Glutamatergic neuron (in vitro differentiated cells): ENCODE data around the gene C1orf185. TPM values are rescaled to one million over a fixed set of nuclear protein-coding genes. Genes with fewer than 3 reads are reported as not detected.

ENCODE experiments used
- DNase-seq: peaks from one replicate; pipeline ENCODE4 v3.0.0; 2022
- H3K27ac Mint-ChIP-seq: one replicate; pipeline ENCODE4 v1.8.0; 2020; ENCODE audit warnings: mild to moderate bottlenecking, mixed read lengths, inconsistent platforms; ENCODE audit not compliant: unreplicated experiment
- H3K27me3 Mint-ChIP-seq: one replicate; pipeline ENCODE4 v1.8.0; 2020; ENCODE audit warnings: mild to moderate bottlenecking, moderate library complexity, mixed read lengths, inconsistent platforms; ENCODE audit not compliant: unreplicated experiment
- H3K36me3 Mint-ChIP-seq: one replicate; pipeline ENCODE4 v1.8.0; 2020; ENCODE audit warnings: mild to moderate bottlenecking, mixed read lengths, inconsistent platforms; ENCODE audit not compliant: unreplicated experiment
- H3K4me1 Mint-ChIP-seq: one replicate; pipeline ENCODE4 v1.8.0; 2020; ENCODE audit warnings: mild to moderate bottlenecking, low read depth, mixed read lengths, inconsistent platforms; ENCODE audit not compliant: unreplicated experiment
- H3K4me3 Mint-ChIP-seq: one replicate; pipeline ENCODE4 v1.8.0; 2020; ENCODE audit warnings: mild to moderate bottlenecking, mixed read lengths, inconsistent platforms; ENCODE audit not compliant: unreplicated experiment
- H3K9me3 Mint-ChIP-seq: one replicate; pipeline ENCODE4 v1.8.0; 2020; ENCODE audit warnings: mild to moderate bottlenecking, moderate library complexity, mixed read lengths, inconsistent platforms; ENCODE audit not compliant: unreplicated experiment
- CTCF ChIP-seq: fragments of 200-600 bp; sonication (generic); IDR thresholded peaks from one replicate; pipeline ENCODE4 v1.5.0; 2021; ENCODE audit not compliant: partially characterized antibody, unreplicated experiment
- microRNA-seq: library from miRNA; unstranded; fragments of <30 nt; microRNA quantifications from one replicate; pipeline ENCODE4, GENCODE V29; 2020; ENCODE audit not compliant: unreplicated experiment
- total RNA-seq: library from RNA; stranded (reverse); fragmentation: NEBNext Ultra II Directional; extraction: Animal tissue kit (Norgen Biotek cat#: 25700); gene quantifications from one replicate; pipeline ENCODE4 v1.2.1, GENCODE V29; 2021; ENCODE audit not compliant: unreplicated experiment

The C1orf185 gene
- total RNA-seq, 1 donor from 2014 or later, result not detected

DNA sequence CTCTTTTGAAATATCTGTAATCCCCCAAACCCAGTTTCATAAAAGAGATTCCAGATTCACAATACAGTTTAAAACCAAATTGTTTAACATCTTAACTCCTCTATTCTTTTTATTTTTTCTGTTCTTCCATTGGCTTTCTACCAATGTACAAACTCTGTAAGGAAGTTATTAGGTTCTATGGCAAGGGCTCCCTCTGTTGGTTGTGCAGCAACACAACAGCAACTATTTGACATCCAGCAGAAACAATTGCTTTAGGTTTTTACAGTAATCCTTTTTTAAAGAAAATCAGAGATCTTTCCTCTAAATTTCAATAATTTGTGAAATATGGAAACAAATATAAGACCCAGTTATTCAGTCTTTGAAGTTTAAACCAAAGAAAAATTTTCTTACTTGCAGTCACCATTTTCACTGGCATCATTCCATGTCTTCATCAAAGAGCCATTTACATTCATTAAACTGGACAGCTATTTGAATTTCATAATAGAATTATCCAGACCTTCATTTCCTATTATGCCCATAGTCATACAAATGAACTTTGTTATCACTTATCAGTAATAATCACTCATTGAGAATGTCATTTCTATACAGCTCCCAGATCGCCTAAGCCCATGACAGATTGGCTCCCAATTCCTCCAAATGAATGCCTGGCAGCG, 87.5 kb downstream of the C1orf185 start:
- no peaks in the 10 kb centered on the region for H3K9me3 Mint-ChIP-seq
- no peak for DNase-seq
- peak; percentile 89 for TF ChIP-seq CTCF
- no peaks in the 10 kb centered on the region for H3K4me1 Mint-ChIP-seq
- no peaks in the 10 kb centered on the region for H3K36me3 Mint-ChIP-seq
- no peak overlapping the region for H3K27ac Mint-ChIP-seq
- no peaks in the 10 kb centered on the region for H3K27me3 Mint-ChIP-seq
- H3K4me3 Mint-ChIP-seq, result no peak overlapping the region

GRCh38 chr1:51190961-51191360, 88.9 kb downstream of the C1orf185 start:
- Mint-ChIP-seq H3K27ac (no peak overlapping the region), H3K36me3 (no peaks in the 10 kb centered on the region), H3K9me3 (no peaks in the 10 kb centered on the region), H3K27me3 (no peaks in the 10 kb centered on the region), H3K4me1 (no peaks in the 10 kb centered on the region), H3K4me3 (no peak overlapping the region)
- TF ChIP-seq CTCF, result no peak
- DNase-seq, result no peak

- Mint-ChIP-seq H3K27me3 (no peaks in the 10 kb centered on the region), H3K36me3 (no peaks in the 10 kb centered on the region), H3K27ac (no peak overlapping the region), H3K4me3 (no peak overlapping the region), H3K9me3 (no peaks in the 10 kb centered on the region), H3K4me1 (no peaks in the 10 kb centered on the region)
- DNase-seq, result peak; percentile 77
- peak; percentile 78 for TF ChIP-seq CTCF
These were observed 90.3 kb downstream of the C1orf185 start for GRCh38 chr1:51192213-51192843.

DNA sequence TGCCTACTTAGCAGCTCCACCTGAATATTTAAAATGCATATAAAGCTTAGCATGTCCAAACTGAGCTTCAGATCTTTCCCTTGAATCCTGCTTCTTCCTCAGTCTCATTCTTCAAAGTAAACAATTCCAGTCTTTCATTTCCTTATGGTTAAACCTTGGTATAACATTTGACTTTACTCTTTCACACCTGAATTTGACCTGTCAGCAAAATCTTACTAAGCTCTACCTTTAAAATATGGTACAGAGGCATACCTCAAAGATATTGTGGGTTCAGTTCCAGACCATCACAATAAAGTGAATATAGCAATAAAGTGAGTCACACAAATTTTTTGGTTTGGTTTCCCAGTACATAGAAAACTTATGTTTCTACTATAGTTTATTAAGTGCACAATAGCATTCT, 91.5 kb downstream of the C1orf185 start:
- Mint-ChIP-seq H3K36me3 (no peaks in the 10 kb centered on the region), H3K4me3 (no peak overlapping the region), H3K27ac (no peak overlapping the region), H3K4me1 (no peaks in the 10 kb centered on the region), H3K27me3 (no peaks in the 10 kb centered on the region), H3K9me3 (no peaks in the 10 kb centered on the region)
- no peak for TF ChIP-seq CTCF
- no peak for DNase-seq

Small RNAs within 50 kb of the gene (microRNA-seq; reads per million reads assigned to microRNA genes)
- gene MIR4421 (not detected), gene MIR6500 (not detected)

Other genes with a start within 250 kb of the C1orf185 start
- gene FAF1, start 142.0 kb upstream of the C1orf185 start, total RNA-seq, result 57.3 TPM
- 1.3 TPM for gene CDKN2C, start 132.0 kb upstream of the C1orf185 start, total RNA-seq
- 81.6 TPM for gene RNF11, start 134.0 kb downstream of the C1orf185 start, total RNA-seq
- 28.0 TPM for gene TTC39A, start 228.3 kb downstream of the C1orf185 start, total RNA-seq